Natural killer cell (primary cell): ENCODE results near the gene CUX1. TPM values are rescaled to one million over a fixed set of nuclear protein-coding genes. Genes with fewer than 3 reads are reported as not detected.

Source experiments
- ATAC-seq, 3 donors: fragments of 150-1000 bp in 2 of 3; fragments of 200-7000 bp in 1 of 3; cut with Tn5 transposase; 1 replicate in 1 of 3; 2 replicates in 2 of 3; pipeline ENCODE4 v1.10.0; 2021; ENCODE audit warnings: mild to moderate bottlenecking in 2 of 3, moderate library complexity in 2 of 3
- DNase-seq, 2 donors: peaks; one replicate each; pipeline versions ENCODE4 v3.0.0 to v3.0.0-alpha.2; 2013 to 2021; ENCODE audit warnings: mixed read lengths in 1 of 2
- H3K27ac ChIP-seq: one replicate; pipeline ENCODE4 v1.5.1; 2013; ENCODE audit warnings: mild to moderate bottlenecking, low read length
- H3K27me3 ChIP-seq: one replicate; pipeline ENCODE4 v1.6.1; 2013; ENCODE audit warnings: low read length; ENCODE audit not compliant: control insufficient read depth, insufficient read depth
- H3K36me3 ChIP-seq: one replicate; pipeline ENCODE4 v1.6.1; 2013; ENCODE audit warnings: low read length; ENCODE audit not compliant: control insufficient read depth, insufficient read depth
- H3K4me1 ChIP-seq: one replicate; pipeline ENCODE4 v1.6.1; 2013; ENCODE audit warnings: low read length; ENCODE audit not compliant: control insufficient read depth, insufficient read depth
- H3K4me3 ChIP-seq: one replicate; pipeline ENCODE4 v1.5.1; 2013; ENCODE audit warnings: low read length
- H3K9me3 ChIP-seq: one replicate; pipeline ENCODE4 v1.6.1; 2013; ENCODE audit warnings: low read length; ENCODE audit not compliant: control insufficient read depth, insufficient read depth
- H3K27ac Mint-ChIP-seq, 2 donors: one replicate each; pipeline ENCODE4 v1.8.0; 2022; ENCODE audit warnings: mild to moderate bottlenecking in 2 of 2, mixed read lengths in 2 of 2, moderate library complexity in 1 of 2
- H3K27me3 Mint-ChIP-seq, 2 donors: one replicate each; pipeline ENCODE4 v1.8.0; 2022; ENCODE audit warnings: low read depth in 2 of 2, mixed read lengths in 2 of 2
- H3K36me3 Mint-ChIP-seq: one replicate; pipeline ENCODE4 v1.8.0; 2022; ENCODE audit warnings: mixed read lengths
- H3K4me1 Mint-ChIP-seq, 2 donors: one replicate each; pipeline ENCODE4 v1.8.0; 2022; ENCODE audit warnings: mixed read lengths in 2 of 2
- H3K4me3 Mint-ChIP-seq: one replicate; pipeline ENCODE4 v1.8.0; 2022; ENCODE audit warnings: mild to moderate bottlenecking, moderate library complexity, mixed read lengths
- H3K9me3 Mint-ChIP-seq, 2 donors: one replicate each; pipeline ENCODE4 v1.8.0; 2022; ENCODE audit warnings: mixed read lengths in 2 of 2
- CTCF ChIP-seq: fragments of 200-600 bp; IDR thresholded peaks from one replicate; pipeline ENCODE4 v1.8.0; 2022; ENCODE audit warnings: antibody characterized with exemption
- WGBS: methylation state at CpG from one replicate; pipeline ENCODE4 v1.1.7; 2013; ENCODE audit warnings: missing lambda C conversion rate; ENCODE audit not compliant: insufficient coverage; 5-methylcytosine and 5-hydroxymethylcytosine counted together
- intact Hi-C: fragments of 100-400 bp; cut with micrococcal nuclease; formaldehyde crosslinking; loops from one replicate; pipeline ENCODE4 v1.14.2; 2022
- total RNA-seq, 4 donors: library from RNA; stranded (reverse); fragments of 120-200 nt in 1 of 4; gene quantifications; one replicate each; pipeline versions ENCODE4 v1.2.3 to v1.2.4, GENCODE V29; 2013 to 2022

Gene CUX1
- total RNA-seq, 3 donors from 2014 or later (not counting 1 experiment from before 2014, with no cell fraction given): 59.8 to 77.4 (median 73.6) TPM

- H3K4me1 Mint-ChIP-seq: no peaks in the 10 kb centered on the region
- no peak overlapping the region for H3K27ac Mint-ChIP-seq
- H3K36me3 ChIP-seq: no peaks in the 10 kb centered on the region
- intact Hi-C loops: no loop called here
- ATAC-seq (no peak), DNase-seq (no peak)
- H3K9me3 Mint-ChIP-seq: no peaks in the 10 kb centered on the region
- no peak overlapping the region for H3K4me3 Mint-ChIP-seq
- H3K4me3 ChIP-seq: no peak overlapping the region
- no peaks in the 10 kb centered on the region for H3K36me3 Mint-ChIP-seq
- no peaks in the 10 kb centered on the region for H3K9me3 ChIP-seq
- no peak for TF ChIP-seq CTCF
- no peaks in the 10 kb centered on the region for H3K4me1 ChIP-seq
- no peak overlapping the region for H3K27ac ChIP-seq
- WGBS: 90% methylated on average over 8 of the region's 9 CpGs
- no peaks in the 10 kb centered on the region for H3K27me3 ChIP-seq
- H3K27me3 Mint-ChIP-seq: no peaks in the 10 kb centered on the region
Observed at GRCh38 chr7:102260856-102261255, 443.4 kb downstream of the CUX1 start.

GRCh38 chr7:102261451-102261850 is 444.0 kb downstream of the CUX1 start:
- Histone ChIP-seq H3K27me3 (no peaks in the 10 kb centered on the region), H3K4me1 (no peaks in the 10 kb centered on the region), H3K4me3 (no peak overlapping the region), H3K36me3 (no peaks in the 10 kb centered on the region), H3K27ac (no peak overlapping the region), H3K9me3 (no peaks in the 10 kb centered on the region)
- no peak overlapping the region for H3K4me3 Mint-ChIP-seq
- H3K4me1 Mint-ChIP-seq: no peaks in the 10 kb centered on the region
- intact Hi-C loops: no loop called here
- WGBS: 87% methylated on average over 8 of the region's 9 CpGs
- ATAC-seq: no peak
- H3K27me3 Mint-ChIP-seq: no peaks in the 10 kb centered on the region
- no peaks in the 10 kb centered on the region for H3K9me3 Mint-ChIP-seq
- no peak overlapping the region for H3K27ac Mint-ChIP-seq
- no peak for DNase-seq
- no peak for TF ChIP-seq CTCF
- H3K36me3 Mint-ChIP-seq: no peaks in the 10 kb centered on the region

GRCh38 chr7:102262546-102262945 is 445.1 kb downstream of the CUX1 start:
- no peaks in the 10 kb centered on the region for H3K27me3 ChIP-seq
- H3K4me1 Mint-ChIP-seq: no peaks in the 10 kb centered on the region
- no peaks in the 10 kb centered on the region for H3K27me3 Mint-ChIP-seq
- no peak overlapping the region for H3K4me3 Mint-ChIP-seq
- intact Hi-C loops: no loop called here
- 93% methylated on average over 13 of the region's 13 CpGs for WGBS
- TF ChIP-seq CTCF: no peak
- no peak for DNase-seq
- H3K36me3 ChIP-seq: no peaks in the 10 kb centered on the region
- H3K36me3 Mint-ChIP-seq: no peaks in the 10 kb centered on the region
- no peak overlapping the region for H3K27ac ChIP-seq
- H3K9me3 ChIP-seq: no peaks in the 10 kb centered on the region
- no peak for ATAC-seq
- no peaks in the 10 kb centered on the region for H3K9me3 Mint-ChIP-seq
- H3K4me1 ChIP-seq: no peaks in the 10 kb centered on the region
- H3K4me3 ChIP-seq: no peak overlapping the region
- no peak overlapping the region for H3K27ac Mint-ChIP-seq

- intact Hi-C loops: no loop called here
- 75% methylated on average over 13 of the region's 13 CpGs for WGBS
- H3K4me1 ChIP-seq: no peaks in the 10 kb centered on the region
- no peak overlapping the region for H3K27ac Mint-ChIP-seq
- H3K36me3 Mint-ChIP-seq: no peaks in the 10 kb centered on the region
- DNase-seq (no peak), ATAC-seq (no peak)
- no peaks in the 10 kb centered on the region for H3K27me3 Mint-ChIP-seq
- TF ChIP-seq CTCF: no peak
- H3K27ac ChIP-seq: no peak overlapping the region
- H3K4me3 ChIP-seq: no peak overlapping the region
- H3K9me3 ChIP-seq: no peaks in the 10 kb centered on the region
- peaks cover 0 to 5% of the 10 kb centered on the region in 2 donors for H3K4me1 Mint-ChIP-seq
- H3K27me3 ChIP-seq: no peaks in the 10 kb centered on the region
- H3K36me3 ChIP-seq: no peaks in the 10 kb centered on the region
- no peak overlapping the region for H3K4me3 Mint-ChIP-seq
- H3K9me3 Mint-ChIP-seq: no peaks in the 10 kb centered on the region
Observed at GRCh38 chr7:102264367-102264891, 447.0 kb downstream of the CUX1 start.
